Left hindlimb (tissue), 1 donor: ENCODE results near the gene SERPIND1.
"Not testable (repeated sequence)": the region's sequence is repeated elsewhere in the genome, so short reads cannot be mapped to it uniquely, and the experiment has no call there.

Experiments used
- DNase-seq: peaks from one replicate; pipeline ENCODE4 v3.0.0-alpha.2; 2018

SERPIND1 gene

DNA sequence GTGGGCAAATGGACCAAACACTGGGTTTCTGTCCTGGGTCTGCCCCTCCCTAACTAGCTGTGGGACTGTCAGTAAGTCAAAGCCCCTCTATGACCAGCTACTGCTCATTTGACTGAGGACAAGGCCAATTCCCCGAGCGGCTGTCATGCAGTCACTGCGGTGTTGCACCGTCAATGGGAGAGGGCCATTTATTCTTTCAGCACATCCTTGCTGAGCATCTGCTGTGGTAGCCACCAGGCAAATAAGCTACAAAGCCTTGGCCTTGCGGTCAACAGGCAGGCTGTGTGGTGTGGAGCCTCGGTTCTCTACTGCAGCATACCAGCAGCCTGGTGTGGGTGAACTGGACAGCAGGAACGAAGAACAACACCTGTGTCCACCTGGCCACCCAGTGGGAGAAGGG, 25.8 kb upstream of the SERPIND1 start:
- DNase-seq = no peak

DNA sequence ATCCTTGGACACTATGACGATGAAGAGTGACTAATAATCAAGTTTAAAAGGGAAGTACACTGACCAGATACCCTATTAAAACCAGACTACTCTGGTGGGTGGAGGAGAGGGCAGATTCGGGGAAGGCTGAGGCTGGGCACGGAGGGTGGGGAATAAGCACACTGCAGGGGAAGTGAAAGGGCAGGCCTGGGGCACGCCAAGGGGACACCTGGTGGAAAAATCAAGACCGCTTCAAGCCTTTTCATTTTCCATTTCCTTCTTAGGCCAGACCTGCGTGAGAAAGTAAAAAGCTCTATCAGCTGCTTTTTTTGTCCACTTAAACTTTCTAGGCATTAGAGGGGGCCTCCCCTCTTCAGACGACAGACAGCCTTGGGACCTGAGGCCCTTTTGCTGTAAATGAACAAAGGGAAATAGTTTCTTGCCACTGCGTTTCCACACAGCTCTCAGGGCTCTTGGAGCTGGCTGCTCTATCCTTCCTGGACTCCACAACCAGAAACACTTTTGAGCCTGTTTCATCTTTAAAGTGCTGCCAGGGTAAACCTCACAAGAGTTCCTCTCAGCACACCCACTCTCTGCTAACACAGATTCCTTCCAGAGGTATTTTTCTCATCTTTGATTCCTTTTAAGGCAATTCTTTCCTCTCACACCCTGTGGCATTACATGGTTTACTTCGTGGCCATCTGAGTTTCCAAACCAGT, 25.0 kb upstream of the SERPIND1 start:
- DNase-seq = peak; percentile 50

GRCh38 chr22:20749453-20749852, 24.5 kb upstream of the SERPIND1 start:
- no peak for DNase-seq

DNA sequence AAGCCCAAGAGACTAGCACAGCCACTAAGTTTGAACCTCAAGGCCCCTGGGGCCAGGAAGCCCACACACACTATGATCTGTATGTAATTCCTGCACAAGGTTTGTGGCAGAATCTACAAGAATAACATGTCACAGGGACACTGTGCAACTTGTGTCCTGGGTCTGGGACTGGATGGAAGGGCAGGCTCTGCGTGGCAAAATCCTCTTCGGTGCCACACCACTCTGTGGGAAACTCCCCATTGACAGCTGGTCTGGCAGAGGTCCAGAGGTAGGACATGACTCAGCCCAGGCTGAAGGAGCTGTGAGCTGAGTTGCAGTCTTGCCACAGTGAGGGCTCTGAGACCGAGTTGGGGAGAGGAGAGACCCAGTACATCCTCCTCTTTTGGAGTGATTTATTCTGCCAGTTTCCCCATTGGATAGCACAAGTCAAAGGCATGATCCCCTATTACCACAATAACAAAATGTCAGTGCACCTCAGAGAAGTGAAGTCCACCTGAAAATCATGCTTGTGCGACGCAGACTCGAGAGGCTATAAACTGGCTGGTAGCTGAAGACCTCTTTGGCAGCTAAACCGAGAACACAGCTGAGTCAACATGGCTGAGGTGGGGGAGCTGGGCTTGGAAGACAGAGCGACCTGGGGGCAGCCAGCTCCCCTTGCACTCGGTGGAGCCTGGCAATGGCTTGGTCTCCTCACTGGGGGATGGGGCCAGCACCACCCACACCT, 23.3 kb upstream of the SERPIND1 start:
- peak; percentile 57 for DNase-seq

- no peak for DNase-seq
Observed at GRCh38 chr22:20751185-20751851, 22.6 kb upstream of the SERPIND1 start.

DNA sequence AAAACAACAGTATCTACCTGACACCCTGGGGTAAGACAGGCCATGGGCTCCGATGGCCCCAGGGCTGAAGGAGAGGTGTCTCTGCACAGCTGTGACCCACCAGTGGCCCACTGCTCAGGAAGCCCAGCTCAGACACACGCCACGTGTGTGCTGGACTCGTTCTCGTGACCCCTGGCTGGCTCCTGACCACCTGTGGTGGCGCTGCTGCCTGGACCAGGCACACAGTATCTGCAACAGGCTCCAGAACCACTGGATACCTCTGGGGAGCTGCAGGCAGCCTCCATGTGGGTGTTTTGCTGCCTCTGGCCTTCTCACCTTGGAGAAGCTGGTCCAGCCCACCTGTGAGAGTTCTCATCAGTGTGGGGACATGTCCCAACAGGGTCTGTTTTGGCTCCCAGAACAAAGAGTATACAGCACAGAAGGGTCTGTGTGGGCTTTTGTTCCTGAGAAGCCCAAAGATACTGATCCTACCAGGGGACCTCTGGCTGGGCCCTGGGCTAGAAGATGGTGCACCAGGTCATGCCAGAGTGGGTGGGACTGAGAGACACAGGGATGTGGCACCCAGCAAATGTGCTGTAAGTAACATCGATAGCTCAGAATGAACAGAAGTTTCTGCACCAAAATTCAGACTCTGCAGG, 21.7 kb upstream of the SERPIND1 start:
- no peak for DNase-seq

- no peak for DNase-seq
Observed at GRCh38 chr22:20752873-20753272, 21.0 kb upstream of the SERPIND1 start.

DNA sequence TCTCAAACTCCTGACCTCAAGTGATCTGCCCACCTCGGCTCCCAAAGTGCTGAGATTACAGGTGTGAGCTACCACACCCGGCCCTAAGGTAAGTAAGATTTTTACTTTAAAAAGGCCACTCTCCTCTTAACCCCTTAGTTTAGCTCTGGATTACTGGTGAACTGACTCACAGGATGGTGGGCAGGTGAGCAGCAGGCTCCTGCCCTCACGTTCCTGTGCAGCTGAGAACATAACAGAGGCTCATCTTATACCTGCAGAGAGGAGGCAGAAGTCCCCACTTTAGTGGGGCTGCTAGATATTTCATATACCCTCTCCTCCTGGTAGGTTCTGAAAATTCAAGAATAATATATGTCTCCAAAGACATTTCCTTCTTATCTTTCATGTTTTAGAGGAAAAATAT, 17.1 kb upstream of the SERPIND1 start:
- no peak for DNase-seq

- DNase-seq = no peak
Observed at GRCh38 chr22:20758688-20759087, 15.2 kb upstream of the SERPIND1 start.

DNA sequence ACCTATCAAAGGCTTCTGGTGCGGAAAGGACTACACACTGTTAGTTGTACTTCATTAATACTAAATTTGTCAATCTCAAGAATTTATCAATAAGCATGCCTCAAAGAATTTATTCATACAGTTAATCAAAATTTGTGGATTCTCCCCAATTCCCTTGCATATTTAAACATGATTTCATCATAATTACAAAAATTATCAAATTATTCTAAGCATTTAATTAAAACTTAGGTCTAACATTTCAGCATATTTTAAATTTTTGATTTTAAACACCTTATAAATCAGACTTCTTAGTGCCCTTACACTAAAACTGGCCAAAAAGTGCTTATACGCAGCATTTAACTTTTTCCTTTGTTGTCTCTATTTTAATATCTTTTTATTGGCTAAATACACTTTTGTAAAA, 13.8 kb upstream of the SERPIND1 start:
- no peak for DNase-seq

DNA sequence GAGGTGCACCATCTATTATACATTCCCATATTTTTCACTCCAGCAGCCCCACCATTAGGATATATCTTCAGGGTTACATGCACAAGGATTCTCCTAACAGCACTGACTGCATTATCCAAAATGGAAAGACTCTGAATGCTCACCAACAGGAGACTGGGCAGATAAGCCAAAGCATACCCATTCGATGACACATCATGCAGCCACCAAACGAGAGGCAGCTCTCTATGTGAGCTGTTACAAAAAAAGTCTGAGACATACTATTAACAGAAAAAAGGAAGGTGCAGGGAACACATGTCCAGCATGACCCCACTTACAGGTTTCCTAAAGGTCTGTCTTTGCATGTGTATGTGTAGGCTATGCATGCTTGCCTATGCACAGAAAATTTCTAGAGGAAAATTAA, 12.4 kb upstream of the SERPIND1 start:
- no peak for DNase-seq

GRCh38 chr22:20762233-20762796, 11.6 kb upstream of the SERPIND1 start:
- no peak for DNase-seq

- no peak for DNase-seq
Observed at GRCh38 chr22:20763630-20764470, 10.1 kb upstream of the SERPIND1 start.

- DNase-seq = no peak
Observed at GRCh38 chr22:20764471-20764720, 9.5 kb upstream of the SERPIND1 start.

GRCh38 chr22:20764729-20765128, 9.2 kb upstream of the SERPIND1 start:
- DNase-seq = no peak

- DNase-seq = no peak
Observed at GRCh38 chr22:20765938-20766337, 8.0 kb upstream of the SERPIND1 start.

DNA sequence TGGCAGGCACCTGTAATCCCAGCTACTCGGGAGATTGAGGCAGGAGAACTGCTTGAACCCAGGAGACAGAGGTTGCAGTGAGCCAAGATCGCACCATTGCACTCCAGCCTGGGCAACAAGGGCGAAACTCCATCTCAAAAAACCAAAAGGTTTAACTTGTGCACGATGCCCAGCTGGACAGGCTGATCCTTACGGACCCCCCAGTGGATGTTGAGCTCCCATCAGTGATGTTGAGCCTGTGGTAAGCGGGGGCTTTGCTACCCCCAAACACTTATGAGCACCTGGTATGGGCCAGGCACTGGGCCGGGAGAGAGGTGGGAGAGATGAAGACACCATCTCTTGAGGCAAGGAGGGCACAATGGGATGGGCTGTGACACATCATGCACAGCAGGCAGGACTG, 7.4 kb upstream of the SERPIND1 start:
- DNase-seq = no peak

DNA sequence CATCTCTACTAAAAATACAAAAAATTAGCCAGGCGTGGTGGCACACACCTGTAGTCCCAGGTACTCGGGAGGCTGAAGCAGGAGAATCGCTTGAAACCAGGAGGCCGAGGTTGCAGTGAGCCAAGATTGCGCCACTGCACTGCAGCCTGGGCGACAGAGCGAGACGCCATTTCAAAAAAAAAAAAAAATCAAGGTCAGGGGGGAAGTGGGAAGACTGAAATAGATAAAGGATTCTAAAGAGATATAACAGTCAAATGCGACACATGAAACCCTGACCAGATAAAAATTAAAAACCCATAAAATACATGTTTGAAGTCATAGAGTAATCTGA, 4.5 kb upstream of the SERPIND1 start:
- DNase-seq = not testable (repeated sequence)

DNA sequence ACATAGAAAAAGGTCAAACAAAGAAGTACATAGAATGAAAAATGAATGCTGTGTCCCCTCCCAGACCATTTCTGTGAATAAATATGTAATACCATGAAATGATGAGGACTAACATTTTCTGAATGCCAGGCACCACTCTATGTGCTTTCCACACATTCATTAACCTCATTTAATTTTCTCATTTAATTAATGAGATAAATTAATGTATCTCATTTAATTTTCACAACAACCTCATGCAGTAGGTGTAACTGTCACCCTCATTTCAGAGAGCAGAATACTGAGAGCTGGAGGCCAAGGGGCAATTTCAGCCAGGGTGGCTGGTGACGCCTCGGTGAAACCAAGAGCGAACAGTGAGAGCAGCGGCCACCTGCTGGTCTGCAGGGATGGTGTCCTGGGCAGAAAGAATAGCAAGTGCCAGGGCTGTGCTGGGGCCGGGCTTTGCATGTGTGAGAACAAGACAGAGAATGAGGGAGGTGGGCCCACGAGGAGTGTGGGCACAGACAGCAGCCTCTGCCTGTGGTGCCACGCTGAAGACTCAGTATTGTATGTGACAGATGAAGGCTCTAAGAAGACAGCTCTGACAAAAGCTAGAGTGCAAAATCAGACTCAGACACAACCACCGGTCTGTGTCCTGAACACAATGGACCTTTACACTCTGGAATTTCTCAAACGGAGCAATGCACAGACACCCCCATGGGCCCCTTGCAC, 1.8 kb upstream of the SERPIND1 start:
- no peak for DNase-seq

DNA sequence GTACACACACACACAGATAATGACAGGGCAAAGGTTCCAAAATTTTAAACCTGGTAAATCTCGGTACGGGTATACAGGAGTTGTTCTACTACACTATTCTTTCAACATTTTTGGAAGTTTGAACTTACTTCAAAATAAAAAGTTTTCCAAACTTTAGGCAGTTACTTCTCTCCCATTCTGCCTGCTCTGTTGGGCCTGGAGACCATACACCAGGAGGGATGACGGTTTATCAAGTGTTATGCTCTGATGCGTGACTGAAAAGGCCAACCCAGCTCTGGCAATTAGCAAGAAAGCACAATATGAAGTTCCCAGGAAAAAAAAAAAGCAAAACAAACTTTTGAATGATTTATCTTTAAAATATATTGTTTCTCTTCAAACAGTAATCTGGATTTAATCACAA, 969 bp downstream of the SERPIND1 start:
- no peak for DNase-seq

- DNase-seq = no peak
Observed at GRCh38 chr22:20775342-20775895, 1.5 kb downstream of the SERPIND1 start.
